CD4-positive, alpha-beta T cell treated with Interleukin-6 at 100 ng/mL for 8 hours (primary cell): ENCODE measurements around the gene TNMD.
A peak's percentile ranks its signal among the peaks of the same experiment; 100 is the strongest.
"Not testable (repeated sequence)": the region's sequence is repeated elsewhere in the genome, so short reads cannot be mapped to it uniquely, and the experiment has no call there.

Source experiments
- DNase-seq: peaks from one replicate; pipeline ENCODE4 v3.0.0-alpha.2; 2020; ENCODE audit warnings: mixed read lengths, low spot score

TNMD gene

GRCh38 chrX:100584611-100585010 is at the start of gene TNMD:
TSS of gene TNMD (plus strand) at chrX:100584936. CDS start at chrX:100585019, 83 bp downstream.
- no peak for DNase-seq

GRCh38 chrX:100565534-100565933 is 19.2 kb upstream of the TNMD start:
- DNase-seq = not testable (repeated sequence)

DNA sequence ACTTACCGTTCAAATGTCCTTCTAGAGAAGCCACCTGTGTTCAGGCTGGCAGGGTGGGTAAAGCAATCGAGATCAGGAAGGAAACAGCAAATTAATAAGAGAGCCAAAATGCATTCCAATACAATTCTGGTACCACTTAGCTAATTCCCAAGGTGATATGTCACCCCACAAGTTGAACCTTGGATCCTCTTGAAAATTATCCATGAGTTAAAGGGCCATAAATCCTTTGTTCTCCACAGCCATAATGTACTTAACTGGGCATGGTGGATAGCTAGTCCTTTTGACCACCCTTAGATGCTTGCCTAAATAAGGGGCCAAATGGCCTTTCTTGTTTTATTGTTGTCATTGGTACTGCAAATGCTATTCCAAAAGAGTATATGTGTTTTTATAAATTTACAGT is 2.0 kb downstream of the TNMD start:
- DNase-seq = no peak

DNA sequence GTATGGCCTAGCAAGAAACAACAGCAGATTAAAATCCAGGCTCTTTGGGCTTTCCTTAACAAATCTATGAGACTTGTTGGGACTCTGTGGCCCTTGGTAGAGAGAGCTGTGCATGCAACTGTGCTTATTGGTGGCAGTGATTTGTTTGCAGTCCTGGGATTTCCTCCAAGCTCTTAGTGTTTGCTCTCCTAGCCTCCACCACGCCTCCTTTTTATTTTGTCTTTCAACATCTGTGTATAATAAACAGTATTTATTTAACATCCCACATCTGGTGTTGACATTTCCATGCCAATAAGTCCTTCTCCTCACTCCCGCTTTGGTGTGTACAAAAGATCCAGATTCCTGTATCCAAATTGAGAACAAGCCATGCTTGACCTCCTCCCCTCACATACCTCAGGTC is 3.1 kb downstream of the TNMD start:
- DNase-seq = no peak

GRCh38 chrX:100591256-100592051 is 6.7 kb downstream of the TNMD start:
- DNase-seq = no peak

- no peak for DNase-seq
Observed at GRCh38 chrX:100593126-100593525, 8.4 kb downstream of the TNMD start.

DNA sequence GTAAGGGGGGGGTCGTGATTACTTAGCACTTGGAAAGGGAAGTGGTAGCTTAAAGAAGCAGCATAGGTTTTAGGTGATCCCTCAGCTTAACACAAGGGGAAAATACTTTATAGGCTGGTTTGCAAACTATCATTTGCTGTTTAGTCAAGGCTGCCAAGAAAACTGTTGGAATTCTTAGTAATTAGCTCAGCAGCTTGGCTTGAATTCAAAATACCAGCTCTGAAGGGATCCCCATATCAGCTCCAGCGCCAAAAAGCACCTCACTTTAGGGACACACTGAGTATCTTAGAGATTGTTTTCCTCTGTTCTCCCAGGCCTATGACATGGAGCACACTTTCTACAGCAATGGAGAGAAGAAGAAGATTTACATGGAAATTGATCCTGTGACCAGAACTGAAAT is 8.8 kb downstream of the TNMD start:
- no peak for DNase-seq

GRCh38 chrX:100596601-100597000 is 11.9 kb downstream of the TNMD start:
- no peak for DNase-seq

DNA sequence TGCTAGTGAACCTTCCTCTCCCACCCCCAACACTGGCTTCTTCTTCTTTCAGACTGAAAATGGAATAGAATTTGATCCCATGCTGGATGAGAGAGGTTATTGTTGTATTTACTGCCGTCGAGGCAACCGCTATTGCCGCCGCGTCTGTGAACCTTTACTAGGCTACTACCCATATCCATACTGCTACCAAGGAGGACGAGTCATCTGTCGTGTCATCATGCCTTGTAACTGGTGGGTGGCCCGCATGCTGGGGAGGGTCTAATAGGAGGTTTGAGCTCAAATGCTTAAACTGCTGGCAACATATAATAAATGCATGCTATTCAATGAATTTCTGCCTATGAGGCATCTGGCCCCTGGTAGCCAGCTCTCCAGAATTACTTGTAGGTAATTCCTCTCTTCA is 14.7 kb downstream of the TNMD start:
- DNase-seq = no peak

- no peak for DNase-seq
Observed at GRCh38 chrX:100600340-100600739, 15.6 kb downstream of the TNMD start.

DNA sequence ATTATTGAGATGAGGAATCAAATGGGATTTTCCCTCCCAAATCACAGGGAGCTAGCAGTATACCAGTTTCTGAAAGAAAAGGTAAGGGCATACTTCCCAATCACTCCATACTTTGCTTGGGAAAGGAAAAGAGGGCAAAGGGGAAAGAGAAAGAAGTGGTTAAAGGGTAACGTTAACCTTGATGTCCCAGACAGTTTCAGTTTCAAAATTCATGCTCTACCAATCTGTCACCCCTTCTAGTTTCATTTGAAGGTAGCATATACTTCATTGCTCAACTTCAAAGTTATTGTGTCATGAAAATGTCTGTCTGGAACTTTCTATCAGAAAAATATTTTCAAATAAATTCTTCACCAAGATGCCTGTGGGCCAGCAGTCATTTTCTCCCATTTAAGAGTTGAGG is 16.0 kb downstream of the TNMD start:
- DNase-seq = no peak

DNA sequence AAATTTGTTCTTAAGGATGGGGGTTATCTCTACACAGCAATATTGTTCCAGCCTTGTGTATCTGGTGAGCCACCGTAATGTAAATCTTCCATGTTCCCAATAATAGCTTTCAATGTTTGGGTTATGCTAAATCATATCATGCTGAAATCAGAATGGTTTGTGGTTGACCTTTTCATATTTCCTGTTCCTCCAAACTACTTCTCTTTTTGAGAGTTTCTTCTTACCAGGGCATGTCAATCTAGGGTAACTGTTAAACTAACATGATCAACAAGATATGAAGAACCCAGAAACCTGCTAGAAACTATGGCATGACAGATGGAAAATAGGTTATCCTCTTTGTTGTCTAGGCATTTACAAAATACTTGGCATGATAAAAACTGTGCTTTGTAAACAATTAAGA is 22.0 kb downstream of the TNMD start:
- DNase-seq = no peak

DNA sequence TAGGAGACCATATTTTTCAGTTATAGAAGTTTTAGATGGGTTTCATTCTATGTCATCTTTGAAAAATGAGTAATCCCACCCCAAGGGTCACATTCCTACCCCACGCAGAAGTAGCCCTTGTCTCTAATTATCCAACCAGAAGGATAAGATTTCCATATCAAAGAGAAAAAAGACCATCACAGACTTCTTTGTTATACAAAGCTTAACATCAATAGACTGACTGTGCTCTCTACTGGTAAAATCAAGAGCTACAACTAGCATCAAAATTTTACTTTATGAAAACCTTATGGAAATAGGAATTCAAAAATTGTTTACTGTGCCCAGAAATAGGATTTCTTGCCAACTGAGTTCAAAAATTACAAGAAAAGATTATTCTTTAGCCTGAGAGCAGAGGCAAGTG is 24.9 kb downstream of the TNMD start:
- no peak for DNase-seq

- no peak for DNase-seq
Observed at GRCh38 chrX:100611951-100612350, 27.2 kb downstream of the TNMD start.

DNA sequence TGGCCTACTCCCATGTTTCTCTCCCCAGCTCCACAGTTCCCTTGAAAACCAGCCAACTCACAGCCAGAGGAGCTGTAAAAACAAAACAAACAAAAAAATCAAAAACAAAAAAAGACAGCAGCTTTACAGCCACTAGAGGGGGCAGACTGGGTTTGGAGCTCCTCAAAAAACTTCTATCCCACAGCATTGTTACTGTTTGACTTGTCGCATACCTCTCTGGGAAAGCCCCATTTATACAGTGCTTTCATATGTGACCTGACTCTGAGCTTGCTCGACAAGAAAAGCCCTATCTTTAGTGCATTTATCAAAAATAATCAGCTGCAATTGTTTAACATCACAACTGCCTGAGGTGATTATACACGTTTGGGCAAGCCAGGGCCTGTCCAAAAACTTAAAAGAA is 30.3 kb downstream of the TNMD start:
- no peak for DNase-seq

DNA sequence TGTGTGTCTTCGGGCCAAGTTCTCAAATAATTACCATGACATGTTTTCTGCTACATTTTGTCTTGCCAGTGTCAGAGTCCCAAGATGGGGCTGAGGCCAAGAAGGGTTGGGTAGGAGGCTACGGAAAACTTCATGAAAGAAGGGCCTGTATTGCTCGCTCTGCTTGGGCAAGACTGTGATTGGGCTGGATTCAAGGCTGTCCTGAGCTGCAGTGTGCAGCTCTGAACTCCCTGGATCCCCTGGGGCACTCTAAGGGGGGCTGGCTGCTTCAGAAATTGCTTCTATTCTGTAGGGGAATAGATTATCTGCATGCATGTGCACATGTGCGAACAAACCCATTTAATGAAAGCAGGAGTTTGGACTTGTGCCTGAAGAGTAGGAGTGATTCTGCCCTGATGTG is 38.3 kb downstream of the TNMD start:
- DNase-seq = no peak

GRCh38 chrX:100625985-100626491 is 41.3 kb downstream of the TNMD start:
- no peak for DNase-seq

DNA sequence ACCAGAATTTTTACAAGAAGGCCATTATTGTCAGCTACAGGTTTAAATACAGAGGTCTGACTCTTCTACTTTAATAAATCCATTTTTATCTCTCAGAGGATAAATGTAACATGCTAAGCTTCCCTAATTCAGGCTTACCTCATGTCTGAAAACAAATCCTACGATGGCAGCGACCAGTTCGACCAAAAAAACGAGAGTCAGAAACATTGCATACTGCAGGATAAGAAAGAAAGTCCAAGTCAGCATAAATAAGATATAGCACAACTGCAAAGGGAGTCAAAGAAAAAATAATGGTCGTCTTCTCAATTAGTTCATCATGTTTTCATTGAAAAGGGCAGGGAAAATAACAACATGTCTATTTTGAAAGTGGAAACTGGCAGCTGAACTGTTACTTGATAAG is 50.3 kb downstream of the TNMD start:
- no peak for DNase-seq

GRCh38 chrX:100635989-100636320 is 51.2 kb downstream of the TNMD start:
- DNase-seq = no peak

DNA sequence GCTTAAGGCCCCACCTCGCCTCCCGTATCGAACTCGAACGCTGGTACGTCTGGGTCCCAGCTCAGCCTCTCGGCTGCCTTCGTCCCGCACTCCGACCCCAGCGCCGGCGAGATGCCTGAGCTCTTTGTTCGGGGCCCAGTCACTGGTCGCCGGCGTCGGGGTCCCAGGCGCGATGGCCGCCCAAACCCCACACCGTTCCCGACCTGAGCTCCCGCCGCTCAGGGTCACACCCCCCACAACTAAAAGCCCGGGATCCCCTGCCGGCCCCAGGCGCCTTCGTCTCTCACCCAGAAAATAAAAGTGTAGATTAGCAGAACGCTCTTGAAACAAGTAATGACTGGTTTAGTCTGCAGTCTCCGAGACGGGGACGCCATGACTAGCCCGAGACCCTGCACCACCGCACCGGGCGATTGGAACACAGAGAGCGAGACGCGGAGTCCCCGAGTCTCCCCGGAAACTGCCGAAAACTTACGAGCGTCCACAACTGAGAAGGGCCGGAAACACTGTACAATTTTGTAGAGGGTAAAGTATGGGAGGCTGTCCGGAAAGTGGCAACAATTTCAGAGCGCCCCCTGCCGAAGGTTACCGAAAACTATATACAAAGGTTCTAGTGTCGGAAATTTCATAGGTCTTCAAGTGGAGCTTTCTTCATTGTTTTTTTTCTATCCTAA is 51.7 kb downstream of the TNMD start, which contains the start of gene TSPAN6:
TSS of gene TSPAN6 (minus strand) at position 486 of the 671 bp plus-strand sequence. CDS start at position 374, 112 bp downstream.
- peak; percentile 71 for DNase-seq

GRCh38 chrX:100642290-100642689 is 57.6 kb downstream of the TNMD start:
- no peak for DNase-seq

- no peak for DNase-seq
Observed at GRCh38 chrX:100643212-100643611, 58.5 kb downstream of the TNMD start.
